Measurements from ENCODE around the gene USP5. TPM values are rescaled to one million over a fixed set of nuclear protein-coding genes. Genes with fewer than 3 reads are reported as not detected.

Gene USP5
- total and polyA plus RNA-seq, 2 donors (not counting 1 experiment from before 2014, with no cell fraction given): 35.1 to 59.7 TPM

GRCh38 chr12:6825398-6826124 is 26.4 kb upstream of the USP5 start:
- H3K4me2 ChIP-seq (replicated peaks; ENCODE audit: low read depth, low read length, poor library complexity, severe bottlenecking): no peak overlapping the region
- DNase-seq (peak; percentile 80), ATAC-seq (ENCODE audit: low read depth) (peak; percentile 66)
- H3K4me3 ChIP-seq (ENCODE audit: control extremely low read depth in 1 of 5, extremely low read depth in 1 of 5, insufficient read depth in 1 of 5, low read depth in 2 of 5, low read length in 4 of 5): no peak overlapping the region
- Mint-ChIP-seq H3K27me3 (peaks cover 78% of the 10 kb centered on the region), H3K4me3 (no peak overlapping the region), H3K27ac (no peak overlapping the region), H3K4me1 (peaks cover 31% of the 10 kb centered on the region), H3K9me3 (ENCODE audit: insufficient read depth) (no peaks in the 10 kb centered on the region)
- H3K79me2 ChIP-seq (ENCODE audit: control insufficient read depth, insufficient read depth, low read length): no peaks in the 10 kb centered on the region
- POLR2A ChIA-PET: no interaction called here
- peaks cover 37 to 40% of the 10 kb centered on the region in 2 donors for H3K4me1 ChIP-seq (ENCODE audit: control insufficient read depth in 2 of 2, insufficient read depth in 2 of 2, low read length in 2 of 2)
- no peak overlapping the region for H2AFZ ChIP-seq (ENCODE audit: insufficient read depth, low read depth, low read length, poor library complexity, severe bottlenecking)
- no peak overlapping the region for H3K27ac ChIP-seq (ENCODE audit: low read length in 2 of 2)
- peaks cover 11% of the 10 kb centered on the region for H4K20me1 ChIP-seq (ENCODE audit: control insufficient read depth, insufficient read depth, low read length, poor library complexity, severe bottlenecking)
- H3K9me3 ChIP-seq (ENCODE audit: control extremely low read depth in 1 of 3, control insufficient read depth in 2 of 3, insufficient read depth in 1 of 3, low read length in 2 of 3): peaks cover 0 to 13% (median 0%) of the 10 kb centered on the region in 3 donors
- CTCF ChIA-PET: interaction anchor here (1.1 to 6.2 kb wide), 10 partner anchors 8 to 275 kb away, joined by 3 to 33 read pairs (median 6); partner anchors contain the start of genes CDCA3, MLF2 and USP5
- peaks cover 0 to 82% (median 41%) of the 10 kb centered on the region in 4 experiments for H3K27me3 ChIP-seq (replicated peaks in 1 of 4; ENCODE audit: control extremely low read depth in 1 of 4, control insufficient read depth in 3 of 4, insufficient read depth in 4 of 4, low read length in 3 of 4)
- TF ChIP-seq EZH2 (IDR thresholded peaks at IDR 0.05; ENCODE audit: borderline replicate concordance, insufficient read depth, low read depth, low read length, poor library complexity, severe bottlenecking) (no peak), CTCF (IDR thresholded peaks at IDR 0.05) (peak; percentile 86)
- WGBS (ENCODE audit: insufficient coverage): 33% methylated on average over 15 of the region's 19 CpGs
- H3K9ac ChIP-seq (ENCODE audit: low read length): no peak overlapping the region
- no peaks in the 10 kb centered on the region for H3K36me3 ChIP-seq (replicated peaks in 1 of 2; ENCODE audit: control extremely low read depth in 1 of 2, control insufficient read depth in 1 of 2, extremely low read depth in 1 of 2, insufficient read depth in 2 of 2, low read length in 1 of 2)
- intact Hi-C loops (cut with micrococcal nuclease): loop anchor here (1.0 to 2.0 kb wide), 3 partner anchors 72 to 263 kb away; partner anchors contain the start of gene MLF2

Data from B cell (primary cell).